Islet of Langerhans (tissue), 1 donor: Measurements from ENCODE around the gene SLC30A3.
"Not testable (repeated sequence)": the region's sequence is repeated elsewhere in the genome, so short reads cannot be mapped to it uniquely, and the experiment has no call there.

Experiments used
- FAIRE-seq: peaks from one replicate; lab custom pipeline; 2011; peaks lifted over from hg19 to GRCh38; lab: Jason Lieb, UNC

The SLC30A3 gene

DNA sequence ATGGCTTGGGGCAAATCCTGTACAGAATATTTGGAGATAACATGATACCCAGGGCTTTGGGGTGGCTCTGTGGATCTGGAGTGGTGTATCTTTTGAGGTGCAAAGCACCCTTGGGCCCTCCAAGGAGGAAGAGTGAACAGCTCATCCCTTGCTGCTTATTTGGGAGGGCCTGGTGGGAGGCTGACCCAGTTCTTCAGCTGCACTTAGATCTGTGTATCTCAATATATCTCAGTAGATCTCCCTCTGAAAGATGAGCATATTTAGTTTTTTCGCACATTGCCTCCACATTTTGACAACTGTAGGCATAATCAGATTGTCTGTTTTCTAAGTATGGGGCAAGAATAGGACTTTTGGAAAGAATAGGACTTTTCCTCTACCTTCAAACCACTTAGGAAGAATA is 22.1 kb upstream of the SLC30A3 start:
- FAIRE-seq: no peak

DNA sequence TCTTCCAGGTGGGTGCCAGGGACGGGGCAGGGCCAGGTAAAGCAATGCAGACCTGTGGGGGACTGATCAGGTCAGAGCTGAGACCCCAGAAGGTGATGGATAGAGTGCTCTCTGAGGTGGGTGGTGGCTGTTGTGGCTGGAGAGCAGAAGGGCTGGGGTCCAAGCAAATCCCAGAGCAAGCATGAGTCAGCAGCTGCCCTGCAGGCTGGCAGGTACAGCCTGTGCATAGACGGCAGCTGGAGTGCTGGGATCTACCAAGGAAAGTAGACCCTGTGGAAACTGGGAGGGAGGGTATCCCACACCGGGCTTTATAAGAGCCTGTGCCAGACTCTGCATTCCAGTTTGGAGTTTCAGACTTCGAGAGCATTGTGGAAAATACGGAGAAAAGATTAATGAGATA is 20.0 kb upstream of the SLC30A3 start:
- FAIRE-seq: no peak

DNA sequence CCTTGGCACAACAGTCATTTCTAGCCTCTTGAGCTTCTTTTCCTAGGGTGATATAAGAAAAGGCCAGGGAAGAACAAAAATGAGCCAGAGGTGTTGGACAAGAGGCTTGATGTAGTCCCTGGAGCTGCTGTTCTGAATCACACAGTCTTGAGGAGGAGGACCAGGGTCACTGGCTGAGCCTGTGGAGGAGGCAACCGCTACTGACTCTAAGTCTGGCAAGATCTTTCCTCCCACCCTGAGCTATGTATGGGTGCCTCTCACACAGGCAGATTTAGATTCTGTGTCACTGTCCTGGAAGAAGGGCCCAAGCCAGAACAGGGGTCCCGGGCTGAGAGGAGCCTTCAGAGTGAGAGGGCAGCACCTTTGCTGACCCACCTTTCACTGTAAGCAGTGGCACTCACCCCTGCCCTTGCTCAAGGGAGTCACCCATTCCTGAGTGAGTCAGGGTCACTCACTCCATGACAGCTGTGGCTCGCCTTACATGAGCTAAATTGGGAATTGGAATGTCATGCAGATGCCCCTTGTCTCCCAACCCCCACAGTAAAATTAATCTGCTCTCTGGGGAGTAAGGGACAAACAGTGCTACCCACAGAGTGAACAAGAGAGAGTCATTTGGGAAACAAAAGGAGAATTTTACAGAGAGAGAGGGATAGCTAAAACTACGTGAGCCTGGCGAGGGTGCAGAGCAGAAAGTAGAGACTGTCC is 19.2 kb upstream of the SLC30A3 start, which contains the start of gene TRIM54:
Gene TRIM54 (plus strand): TSS at position 575 of the 705 bp plus-strand sequence. CDS start 303 bp downstream, outside the sequence.
- no peak for FAIRE-seq

DNA sequence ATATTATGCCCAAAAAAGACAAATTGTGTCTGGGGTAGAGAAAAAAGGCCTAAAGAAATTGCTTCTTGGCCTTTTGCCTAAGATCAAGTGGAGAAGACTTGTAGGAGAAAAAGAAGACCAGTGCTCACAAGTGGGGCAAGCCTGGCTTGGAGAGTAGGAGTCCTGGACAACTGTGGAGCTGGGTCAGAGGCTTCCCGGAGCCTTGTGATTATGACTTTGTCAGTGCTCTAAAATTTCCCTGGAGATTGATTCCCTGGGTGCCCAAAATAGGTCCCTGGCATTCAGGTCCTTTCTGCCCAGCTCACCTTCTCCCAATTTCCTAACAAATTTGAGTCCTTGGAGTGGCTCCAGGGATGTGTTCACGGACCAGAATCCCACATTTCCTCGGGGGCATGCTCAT is 18.6 kb upstream of the SLC30A3 start:
- FAIRE-seq: no peak

DNA sequence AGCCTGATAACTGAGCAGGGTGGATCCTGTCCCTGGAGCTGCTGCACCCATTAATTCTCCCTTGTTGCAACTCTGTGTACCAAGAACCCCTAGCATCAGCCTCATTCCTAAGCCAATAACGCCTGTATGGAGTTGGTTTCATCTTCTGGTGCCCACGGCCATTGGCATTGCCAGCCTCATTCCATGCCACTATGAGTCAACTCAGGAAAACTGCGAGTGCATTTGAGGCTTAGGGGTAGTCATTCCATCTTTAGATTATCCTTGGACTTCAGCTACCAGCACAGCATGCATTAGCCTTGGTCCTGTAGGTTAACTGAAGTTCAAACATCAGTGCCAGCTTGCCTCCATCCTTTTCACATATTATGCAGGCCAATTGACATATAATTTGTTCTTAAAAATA is 18.0 kb upstream of the SLC30A3 start:
- FAIRE-seq: no peak

DNA sequence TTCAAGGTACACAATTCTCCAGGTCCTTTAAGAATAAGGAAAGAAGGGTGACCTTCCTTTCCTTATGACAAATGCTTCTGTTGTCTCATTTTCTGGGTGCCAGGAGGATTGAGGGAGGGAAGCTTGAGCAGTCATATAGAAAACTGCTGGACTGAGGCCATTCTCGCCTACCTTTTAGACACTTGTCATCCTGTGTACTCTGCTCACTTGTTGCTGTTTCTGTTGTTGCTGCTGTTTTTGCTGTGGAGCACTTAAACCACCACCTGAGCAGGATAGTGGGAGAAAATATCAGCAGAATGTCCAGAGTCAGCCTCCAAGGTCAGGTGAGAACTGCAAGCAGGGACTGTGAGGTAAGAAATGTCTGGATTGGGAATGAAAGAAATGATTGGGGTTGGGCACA is 15.2 kb upstream of the SLC30A3 start:
- FAIRE-seq: no peak

DNA sequence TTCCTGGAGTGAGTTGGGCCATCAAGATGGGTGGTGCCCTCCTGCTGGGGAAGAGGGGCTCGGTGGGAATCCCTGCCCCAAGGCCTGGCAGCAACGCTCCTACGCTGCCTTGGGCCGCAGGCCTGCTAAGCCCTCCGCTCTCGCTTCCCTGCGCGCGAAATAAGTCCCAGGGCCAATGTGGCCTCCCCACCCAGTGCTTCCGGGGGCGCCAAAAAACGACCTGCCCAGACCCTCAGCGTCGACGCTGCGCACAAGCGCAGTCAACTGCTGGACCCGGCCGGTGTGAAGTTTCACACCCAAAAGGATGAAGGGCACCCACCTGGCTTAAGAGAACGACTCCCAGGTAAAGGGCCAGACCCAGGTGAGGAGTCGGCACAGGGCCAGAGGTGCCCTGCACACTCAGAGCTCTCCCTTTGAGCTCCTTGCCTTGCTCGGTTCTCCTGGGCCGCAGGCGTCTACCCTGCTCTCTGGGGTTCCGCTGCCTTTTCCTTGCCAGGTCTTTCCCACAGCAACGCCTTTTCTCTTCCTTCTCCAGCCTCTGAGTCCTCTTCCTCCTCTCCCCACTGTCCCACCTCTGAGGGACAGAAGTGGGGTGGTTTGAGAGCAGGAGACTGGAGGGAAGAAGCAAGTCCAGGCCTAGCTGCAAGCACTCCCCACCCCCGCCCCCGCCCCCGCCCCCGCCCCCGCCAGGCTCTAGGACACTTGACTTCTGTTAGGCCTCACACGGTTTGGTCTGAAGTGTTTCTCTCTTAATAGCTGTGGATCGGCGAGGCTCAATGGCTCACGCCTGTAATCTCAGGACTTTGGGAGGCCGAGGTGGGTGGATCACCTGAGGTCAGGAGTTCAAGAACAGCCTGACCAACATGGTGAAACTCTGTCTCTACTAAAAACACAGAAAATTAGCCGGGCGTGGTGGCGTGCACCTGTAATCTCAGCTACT is 12.6 kb upstream of the SLC30A3 start, which contains the start of gene DNAJC5G:
Gene DNAJC5G (plus strand): TSS at position 223 of the 940 bp plus-strand sequence. CDS start 1,296 bp downstream, outside the sequence.
- FAIRE-seq: no peak

DNA sequence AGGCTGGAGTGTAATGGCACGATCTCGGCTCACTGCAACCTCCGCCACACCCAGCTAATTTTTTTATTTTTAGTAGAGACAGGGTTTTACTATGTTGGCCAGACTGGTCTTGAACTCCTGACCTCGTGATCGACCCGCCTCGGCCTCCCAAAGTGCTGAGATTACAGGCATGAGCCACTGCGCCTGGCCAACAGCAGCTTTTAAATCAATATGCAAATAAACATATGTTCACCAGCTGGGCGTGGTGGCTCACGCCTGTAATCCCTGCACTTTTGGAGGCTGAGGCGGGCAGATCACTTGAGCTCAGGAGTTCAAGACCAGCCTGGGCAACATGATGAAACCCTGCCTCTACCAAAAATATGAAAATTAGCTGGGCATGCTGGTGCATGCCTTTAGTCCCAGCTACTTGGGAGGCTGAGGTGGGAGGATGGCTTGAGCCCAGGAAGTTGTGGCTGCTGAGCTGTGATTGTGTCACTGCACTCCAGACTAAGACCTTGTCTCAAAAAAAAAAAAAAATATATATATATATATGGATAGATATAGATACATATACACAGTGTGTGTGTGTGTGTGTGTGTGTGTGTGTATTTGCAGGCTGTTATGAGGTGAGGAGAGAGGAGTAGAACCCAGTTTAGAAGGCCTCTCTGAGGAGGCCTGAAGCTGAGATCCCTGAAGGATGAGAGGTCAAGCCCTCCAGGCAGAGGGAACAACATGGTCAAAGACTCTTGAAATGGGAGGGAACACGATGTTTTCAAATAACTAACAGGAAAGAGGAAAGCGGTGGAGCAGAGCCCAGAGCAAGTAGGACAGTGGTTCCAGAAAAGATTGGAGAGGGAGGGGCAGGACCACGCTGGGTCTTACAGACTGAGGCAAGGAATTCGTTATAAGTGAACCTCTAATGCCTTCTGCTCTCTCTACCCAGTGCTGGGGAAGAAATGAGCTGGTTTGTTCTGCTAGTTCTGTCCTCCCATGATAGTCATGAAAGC is 10.0 kb upstream of the SLC30A3 start:
- FAIRE-seq: not testable (repeated sequence)

DNA sequence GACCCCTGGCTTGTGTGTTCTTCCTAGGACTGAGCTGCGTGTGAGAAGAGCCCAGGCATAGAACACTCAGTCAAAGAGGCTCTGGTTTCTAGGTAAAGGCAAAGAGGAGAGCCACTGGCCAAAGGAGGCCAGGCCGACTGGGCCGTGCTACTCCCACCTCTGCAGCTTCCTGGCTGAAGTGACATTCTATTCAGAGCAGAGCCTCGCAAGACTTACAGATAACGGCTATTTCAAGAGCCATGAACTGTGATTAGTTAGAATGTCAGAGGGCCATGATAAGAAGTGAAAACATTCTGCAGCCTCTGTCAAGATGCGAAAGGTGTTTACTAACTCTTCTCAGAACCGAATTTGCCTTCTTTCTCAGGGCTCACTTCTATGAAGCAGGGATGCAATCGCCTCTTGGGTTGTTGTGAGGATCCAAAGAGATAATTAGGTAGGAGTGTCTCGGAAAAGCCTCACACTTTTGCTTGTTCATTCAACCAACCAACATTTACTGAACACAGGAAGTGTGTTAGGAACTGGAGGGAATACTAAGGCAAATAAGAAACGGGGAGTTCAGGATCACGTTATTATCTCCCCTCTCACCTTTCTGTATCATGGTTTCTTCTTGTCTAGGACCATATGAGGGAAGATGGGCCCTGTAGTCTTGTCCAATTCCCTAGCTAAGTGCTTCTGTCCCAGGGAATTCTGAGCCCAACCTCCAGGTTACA is 8.9 kb upstream of the SLC30A3 start:
- FAIRE-seq: no peak

DNA sequence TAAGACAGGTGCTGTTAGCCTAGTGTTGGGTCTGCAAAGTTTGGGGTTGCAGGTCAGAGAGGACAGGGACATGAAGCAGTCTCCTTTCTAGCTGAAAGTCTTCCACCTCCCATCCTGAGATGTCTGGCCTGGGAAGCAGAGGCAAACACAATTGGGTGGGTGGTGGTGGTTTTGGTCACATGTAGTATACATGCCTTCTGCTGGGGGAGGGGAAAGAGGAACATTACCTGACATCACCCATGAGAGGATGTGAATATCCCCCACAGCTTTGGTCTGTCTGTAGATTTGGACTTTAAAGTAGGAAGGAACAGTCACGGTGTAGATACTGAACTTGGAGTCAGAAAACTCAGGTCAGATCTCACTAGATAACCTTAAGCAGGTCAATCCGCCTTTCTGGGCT is 7.8 kb upstream of the SLC30A3 start:
- FAIRE-seq: no peak

DNA sequence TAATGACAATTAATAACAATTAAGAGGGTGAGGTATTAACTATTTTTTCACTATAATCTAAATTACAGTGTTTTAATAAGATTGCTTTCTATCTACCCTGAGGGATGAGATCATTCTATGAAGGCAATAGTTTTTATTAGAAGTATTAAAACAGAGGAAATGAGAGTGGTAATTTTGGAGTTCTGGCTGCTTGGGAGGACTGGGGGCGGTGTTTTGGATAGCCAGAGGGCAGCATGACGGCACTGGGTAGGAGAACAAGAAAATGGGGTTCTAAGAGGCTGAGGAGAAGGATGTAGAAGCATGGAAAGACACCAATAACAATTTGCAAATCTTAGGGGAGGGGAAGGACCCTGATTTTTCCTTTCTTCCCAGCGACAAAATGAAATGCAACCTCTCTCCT is 7.3 kb upstream of the SLC30A3 start:
- no peak for FAIRE-seq

DNA sequence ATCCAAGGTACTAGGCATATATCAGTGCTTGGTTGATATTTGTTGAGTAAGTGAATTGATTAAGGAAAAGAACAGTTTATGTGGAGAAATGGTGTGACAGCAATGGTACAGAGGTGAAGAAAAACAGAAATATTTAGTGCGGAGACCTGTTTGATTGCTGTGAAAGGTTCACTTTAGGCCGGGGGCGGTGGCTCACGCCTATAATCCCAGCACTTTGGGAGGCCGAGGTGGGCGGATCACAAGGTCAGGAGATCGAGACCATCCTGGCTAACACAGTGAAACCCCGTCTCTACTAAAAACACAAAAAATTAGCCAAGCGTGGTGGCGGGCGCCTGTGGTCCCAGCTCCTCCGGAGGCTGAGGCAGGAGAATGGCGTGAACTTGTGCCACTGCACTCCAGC is 5.4 kb upstream of the SLC30A3 start:
- FAIRE-seq: not testable (repeated sequence)

DNA sequence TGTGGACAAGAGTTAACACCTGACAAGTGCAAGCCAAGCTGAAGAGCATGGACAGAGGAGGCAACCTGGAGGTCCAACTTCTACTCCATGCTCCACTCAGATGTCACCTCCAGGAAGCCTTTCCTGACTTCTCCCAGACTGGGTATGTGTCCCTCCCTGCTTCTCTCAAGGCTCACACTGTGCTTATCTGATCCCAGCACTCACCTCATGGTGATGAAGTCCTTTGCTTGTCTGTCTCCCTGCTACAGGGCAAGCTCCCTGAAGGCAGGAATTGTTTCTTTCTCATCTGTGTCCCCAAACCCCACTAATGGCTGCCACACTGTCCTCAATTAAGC is 2.7 kb upstream of the SLC30A3 start:
- no peak for FAIRE-seq

DNA sequence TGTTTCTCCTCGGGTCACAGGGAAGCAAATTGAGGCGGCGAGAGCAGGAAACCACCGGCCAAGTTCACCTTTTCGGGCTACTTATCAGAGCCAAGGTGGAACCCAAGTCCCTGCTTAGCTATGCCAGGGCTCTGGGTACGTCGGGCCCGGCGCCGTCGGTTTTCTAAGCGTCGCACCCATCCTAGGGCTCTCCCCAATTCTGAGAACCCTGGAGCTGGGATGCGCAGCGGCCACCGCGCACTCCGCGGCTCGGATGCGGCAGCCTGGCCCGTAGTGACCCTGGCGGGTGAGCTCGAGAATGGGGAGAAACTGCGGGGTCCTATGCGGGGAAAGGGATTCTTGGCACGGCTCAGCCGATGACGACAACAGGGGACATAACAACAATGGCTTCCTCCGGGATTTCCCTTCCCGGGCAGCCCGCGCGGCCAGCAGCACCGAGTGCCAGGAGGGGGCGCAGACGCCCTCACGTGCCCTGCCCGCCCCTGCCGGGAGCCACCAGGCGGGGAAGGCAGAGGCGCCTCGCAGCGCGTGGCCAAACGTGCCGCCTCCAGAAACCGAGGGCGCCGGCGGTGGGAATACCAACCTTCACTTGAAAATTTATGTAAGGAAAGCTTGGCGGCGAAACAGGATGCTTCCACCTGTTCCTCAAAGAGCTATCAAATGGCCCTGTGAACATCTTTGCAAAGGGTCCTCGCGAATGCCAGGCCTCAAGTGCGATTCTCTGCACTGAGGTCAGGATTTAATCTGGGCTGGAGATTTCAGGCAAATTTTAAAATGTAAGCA is 2.1 kb upstream of the SLC30A3 start:
- no peak for FAIRE-seq

DNA sequence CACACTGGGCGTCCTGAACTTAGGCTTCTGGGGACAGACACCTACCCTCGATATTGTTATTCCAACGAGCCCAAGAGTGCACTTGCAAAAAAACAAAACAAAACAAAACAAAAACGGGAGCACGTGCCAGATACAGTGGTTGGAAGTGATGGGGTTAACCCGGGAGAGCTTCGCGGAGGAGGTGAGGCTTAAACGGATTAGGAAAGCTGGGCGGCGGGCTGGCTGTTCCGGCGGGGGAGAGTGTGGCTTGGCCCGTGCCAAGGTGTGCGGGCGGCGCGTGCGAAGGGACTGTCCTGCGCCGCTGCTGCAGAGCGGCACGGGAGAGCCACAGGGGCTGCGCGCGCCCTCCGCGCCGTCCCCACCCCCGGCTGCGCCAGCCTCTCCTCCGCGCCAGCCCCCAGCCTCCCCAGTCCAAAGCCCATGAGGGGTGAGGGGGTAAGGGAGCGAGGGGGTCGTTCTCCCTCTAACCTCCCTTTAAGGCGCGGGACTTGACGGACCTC is 1.5 kb upstream of the SLC30A3 start:
- no peak for FAIRE-seq

DNA sequence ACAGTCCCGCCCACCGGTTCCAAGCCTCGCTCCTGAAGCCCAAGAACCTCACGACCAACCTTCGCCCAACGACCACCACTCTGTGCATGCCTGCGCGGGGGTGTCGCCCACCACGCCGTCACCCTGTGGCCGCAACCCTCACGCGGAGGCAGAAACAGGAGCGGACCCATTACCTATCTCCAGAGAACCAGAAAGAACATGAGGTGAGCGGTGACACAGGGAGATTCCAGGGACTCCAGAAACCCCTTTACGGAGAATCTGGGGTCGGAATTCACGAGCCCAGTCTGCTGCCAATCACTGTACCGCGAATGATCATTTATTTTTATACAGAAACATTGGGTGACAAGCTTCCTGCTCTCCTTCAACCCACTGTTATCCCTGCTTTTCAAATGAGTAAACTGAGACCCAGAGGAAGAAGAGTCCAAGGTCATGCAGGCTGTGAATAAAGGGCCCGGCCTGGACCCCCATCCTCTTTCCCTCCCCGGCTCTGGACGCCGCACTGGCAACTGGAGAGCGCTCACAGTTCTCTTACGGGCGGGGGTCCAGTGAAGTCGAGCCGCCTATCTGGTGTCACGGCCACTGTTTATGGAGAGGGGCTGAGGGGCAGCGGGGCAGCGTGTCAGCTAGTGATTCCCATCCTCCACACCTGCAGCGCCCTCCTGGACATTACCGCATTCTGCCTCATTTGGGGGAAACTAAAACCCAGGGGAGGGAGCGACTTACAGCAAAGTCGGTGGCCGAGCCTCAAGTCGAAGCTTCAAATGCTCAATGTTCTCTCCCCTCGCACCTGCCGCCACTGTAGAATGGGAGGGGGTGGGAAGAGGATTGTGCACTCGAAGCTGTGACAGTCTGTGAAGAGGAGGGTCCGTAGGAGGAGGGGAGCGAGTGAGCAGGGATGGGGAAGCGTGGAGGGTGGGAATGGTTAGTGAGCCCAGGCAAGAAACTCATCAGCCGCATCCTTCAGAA is 723 bp upstream of the SLC30A3 start:
- FAIRE-seq: no peak

DNA sequence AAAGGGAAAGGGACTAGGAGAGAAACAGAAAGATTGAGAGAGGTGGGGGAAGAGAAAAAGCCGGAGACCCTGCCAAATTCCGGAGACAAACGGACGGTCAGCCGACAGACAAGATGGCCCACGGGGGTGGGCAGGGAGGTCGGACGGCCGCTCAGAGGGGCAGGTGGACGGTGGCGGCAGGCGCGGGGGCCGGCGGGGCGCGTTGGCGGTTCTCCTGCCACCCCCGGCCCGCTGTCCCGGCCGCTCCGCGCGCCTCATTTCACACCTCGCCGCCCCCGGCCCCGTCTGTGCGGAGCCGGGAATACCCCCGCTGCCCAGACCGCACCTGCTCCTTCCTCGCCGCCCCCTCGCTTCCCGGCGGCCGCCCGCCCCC is 935 bp downstream of the SLC30A3 start:
- FAIRE-seq: no peak

DNA sequence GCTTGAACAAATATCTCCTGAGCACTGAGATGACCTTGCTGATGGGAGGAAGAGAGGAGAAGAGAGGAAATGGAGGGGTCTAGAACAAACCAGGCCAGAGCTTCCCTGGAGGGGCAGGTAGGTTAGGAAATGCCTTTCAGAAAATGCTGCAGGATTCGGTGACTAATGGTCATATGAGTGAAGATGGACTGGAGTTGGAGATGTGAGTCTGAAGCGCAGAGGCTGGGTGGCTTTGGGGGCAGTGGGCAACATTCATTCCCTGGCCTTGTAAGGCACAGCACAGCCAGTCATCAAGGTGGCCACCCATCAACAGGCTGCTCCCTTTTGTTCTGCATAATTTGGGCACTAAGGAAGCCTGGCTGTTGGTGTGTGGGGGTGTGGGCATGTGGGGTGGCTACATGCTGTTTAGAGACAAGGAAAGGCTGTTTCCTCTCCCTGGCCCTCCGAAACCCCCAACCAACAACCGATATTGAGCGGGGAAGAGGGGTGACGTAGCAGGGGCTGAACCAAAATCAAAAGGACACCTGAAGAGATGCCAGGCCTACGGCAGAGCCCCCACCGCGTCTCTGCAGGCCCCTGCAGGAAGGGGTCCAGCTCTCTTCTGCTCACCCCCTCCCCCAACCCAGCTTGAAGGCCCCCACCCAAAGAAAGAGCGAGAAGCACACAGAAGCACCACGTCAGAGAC is 1.5 kb downstream of the SLC30A3 start:
- no peak for FAIRE-seq

DNA sequence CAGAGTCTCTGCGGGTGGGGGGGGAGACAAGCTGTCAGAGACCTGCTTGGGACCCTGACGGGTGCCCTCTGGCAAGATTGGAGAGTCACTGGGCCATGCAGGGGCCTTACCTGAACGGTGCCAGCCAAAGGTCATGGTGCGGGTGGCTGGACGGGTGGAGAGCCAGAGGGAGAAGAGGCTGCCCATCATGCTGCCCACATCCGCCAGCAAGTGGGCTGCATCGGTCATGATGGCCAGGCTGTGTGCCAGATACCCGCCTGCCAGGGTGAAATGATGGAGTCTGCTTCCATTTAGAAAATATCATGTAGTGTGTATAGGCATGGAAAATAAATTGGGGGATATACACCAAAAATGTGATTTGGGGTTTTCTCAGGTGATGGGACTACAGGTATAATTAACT is 4.8 kb downstream of the SLC30A3 start:
- no peak for FAIRE-seq
